SK-N-SH (cell line): ENCODE measurements around the gene CCDC187. TPM values are rescaled to one million over a fixed set of nuclear protein-coding genes. Genes with fewer than 3 reads are reported as not detected.

Experiments
- CTCF ChIA-PET: fragments of 300-600, 350-600 bp; formaldehyde crosslinking; extraction: SDS; loops from one replicate; lab custom pipeline; 2021; lab: Yijun Ruan, JAX
- POLR2A ChIA-PET: fragments of 350-600 bp; sonication (Branson Sonifier 250); formaldehyde crosslinking; extraction: SDS; loops from one replicate; lab custom pipeline; 2020; ENCODE audit warnings: antibody characterized with exemption, inconsistent platforms; lab: Yijun Ruan, JAX
- DNase-seq: peaks from one replicate; pipeline ENCODE4 v3.0.0; 2012
- H2AFZ ChIP-seq: fragments of 200-600 bp; sonication (generic); 2 replicates; pipeline ENCODE4 v1.8.1; 2016; ENCODE audit warnings: antibody characterized with exemption, mild to moderate bottlenecking, low read depth
- H3F3A ChIP-seq: fragments of 200-600 bp; sonication (generic); replicated peaks from 2 replicates; pipeline ENCODE3; 2016; ENCODE audit warnings: antibody characterized with exemption, mild to moderate bottlenecking; ENCODE audit not compliant: insufficient read depth
- H3K27ac ChIP-seq, 2 experiments: fragments of 200-500 bp in 1 of 2; fragments of 200-600 bp in 1 of 2; sonication (Bioruptor generic) in 1 of 2; sonication (generic), shearing (Covaris generic) in 1 of 2; 2 replicates each; pipeline versions ENCODE4 v1.5.1 to v1.6.1; 2014 to 2016; ENCODE audit warnings: low read depth in 2 of 2, inconsistent platforms in 1 of 2, low read length in 1 of 2, mild to moderate bottlenecking in 1 of 2, mixed read lengths in 1 of 2
- H3K27me3 ChIP-seq: fragments of 200-600 bp; sonication (generic), shearing (Covaris generic); 2 replicates; pipeline ENCODE4 v1.6.1; 2016; ENCODE audit warnings: mixed run types; ENCODE audit not compliant: insufficient read depth
- H3K36me3 ChIP-seq, 2 experiments: fragments of 200-500 bp in 1 of 2; fragments of 200-600 bp in 1 of 2; sonication (Bioruptor generic) in 1 of 2; sonication (generic) in 1 of 2; replicated peaks in 1 of 2; 2 replicates each; pipeline versions ENCODE3 to v1.5.1; 2014 to 2016; ENCODE audit warnings: low read length in 1 of 2, mild to moderate bottlenecking in 1 of 2; ENCODE audit not compliant: insufficient read depth in 2 of 2, control insufficient read depth in 1 of 2
- H3K4me1 ChIP-seq, 2 experiments: fragments of 200-500 bp in 1 of 2; fragments of 200-600 bp in 1 of 2; sonication (Bioruptor generic) in 1 of 2; sonication (generic), shearing (Covaris generic) in 1 of 2; 2 replicates each; pipeline versions ENCODE4 v1.5.1 to v1.6.1; 2014 to 2016; ENCODE audit warnings: low read depth in 1 of 2, low read length in 1 of 2, mixed run types in 1 of 2; ENCODE audit not compliant: insufficient read depth in 2 of 2, control insufficient read depth in 1 of 2
- H3K4me2 ChIP-seq: fragments of 200-600 bp; sonication (generic), shearing (Covaris generic); 2 replicates; pipeline ENCODE4 v1.6.1; 2017; ENCODE audit warnings: mixed run types
- H3K4me3 ChIP-seq, 2 experiments: fragments of 200-500 bp in 1 of 2; fragments of 200-600 bp in 1 of 2; sonication (Bioruptor generic) in 1 of 2; sonication (generic), shearing (Covaris generic) in 1 of 2; 2 replicates each; pipeline versions ENCODE4 v1.5.1 to v1.8.1; 2014 to 2016; ENCODE audit warnings: low read depth in 2 of 2, inconsistent platforms in 1 of 2, low read length in 1 of 2, mild to moderate bottlenecking in 1 of 2, mixed read lengths in 1 of 2, moderate library complexity in 1 of 2
- H3K79me2 ChIP-seq: fragments of 200-600 bp; sonication (generic); 2 replicates; pipeline ENCODE4 v1.8.1; 2017; ENCODE audit warnings: mild to moderate bottlenecking; ENCODE audit not compliant: insufficient read depth
- H3K9ac ChIP-seq: fragments of 200-600 bp; sonication (generic); 2 replicates; pipeline ENCODE4 v1.6.1; 2017; ENCODE audit warnings: mixed run types
- H3K9me2 ChIP-seq: fragments of 200-600 bp; sonication (generic); 2 replicates; pipeline ENCODE4 v1.6.1; 2017; ENCODE audit warnings: mixed run types
- H3K9me3 ChIP-seq: fragments of 200-600 bp; sonication (generic); 2 replicates; pipeline ENCODE4 v1.6.1; 2017; ENCODE audit warnings: mixed run types, mild to moderate bottlenecking, moderate library complexity
- H4K20me1 ChIP-seq: fragments of 200-600 bp; sonication (generic); 2 replicates; pipeline ENCODE4 v1.6.1; 2017; ENCODE audit warnings: mild to moderate bottlenecking, mixed run types; ENCODE audit not compliant: insufficient read depth
- ELF1 ChIP-seq: IDR thresholded peaks from 2 replicates; pipeline ENCODE4 v1.4.0; 2012
- EZH2phosphoT487 ChIP-seq: fragments of 200-600 bp; sonication (generic); IDR thresholded peaks from 2 replicates; pipeline ENCODE4 v1.6.1; 2017; ENCODE audit warnings: low read depth, mixed run types, mild to moderate bottlenecking, antibody characterized with exemption, moderate library complexity, borderline replicate concordance
- FOSL2 ChIP-seq: IDR thresholded peaks from 2 replicates; pipeline ENCODE4 v1.4.0; 2012; ENCODE audit warnings: low read depth, mild to moderate bottlenecking, moderate library complexity, borderline replicate concordance
- FOXJ3 ChIP-seq: sonication (generic); formaldehyde crosslinking; IDR thresholded peaks from 2 replicates; pipeline ENCODE4 v1.5.1; 2020; ENCODE audit warnings: mild to moderate bottlenecking, missing genetic modification reagents
- FOXM1 ChIP-seq: IDR thresholded peaks from 2 replicates; pipeline ENCODE4 v1.4.0; 2012; ENCODE audit warnings: low read depth, mild to moderate bottlenecking
- GATA2 ChIP-seq: sonication (generic); formaldehyde crosslinking; IDR thresholded peaks from 2 replicates; pipeline ENCODE4 v1.5.0; 2020; ENCODE audit warnings: mild to moderate bottlenecking, missing genetic modification reagents
- JUND ChIP-seq: IDR thresholded peaks from 2 replicates; pipeline ENCODE4 v1.4.0; 2012
- MEF2A ChIP-seq: IDR thresholded peaks from 2 replicates; pipeline ENCODE4 v1.4.0; 2012; ENCODE audit warnings: low read depth, borderline replicate concordance
- MXI1 ChIP-seq: IDR thresholded peaks from 2 replicates; pipeline ENCODE4 v1.6.1; 2012; ENCODE audit warnings: mild to moderate bottlenecking, low read depth, low read length, improper control_type of control experiment
- NFIC ChIP-seq: IDR thresholded peaks from 2 replicates; pipeline ENCODE4 v1.4.0; 2012; ENCODE audit warnings: borderline replicate concordance
- NRF1 ChIP-seq: IDR thresholded peaks from 2 replicates; pipeline ENCODE4 v1.6.1; 2012; ENCODE audit warnings: low read depth, mild to moderate bottlenecking, low read length
- RCOR1 ChIP-seq: fragments of 150-350 bp; IDR thresholded peaks from 2 replicates; pipeline ENCODE4 v1.6.1; 2017; ENCODE audit warnings: antibody characterized with exemption, low read length
- RXRA ChIP-seq: IDR thresholded peaks from 2 replicates; pipeline ENCODE4 v1.4.0; 2012; ENCODE audit warnings: low read depth, mild to moderate bottlenecking, borderline replicate concordance
- TAF1 ChIP-seq: IDR thresholded peaks from 2 replicates; pipeline ENCODE4 v1.6.1; 2012; ENCODE audit warnings: low read depth, mild to moderate bottlenecking, low read length, moderate library complexity, borderline replicate concordance
- TCF12 ChIP-seq: IDR thresholded peaks from 2 replicates; pipeline ENCODE4 v1.4.0; 2012
- USF1 ChIP-seq: IDR thresholded peaks from 2 replicates; pipeline ENCODE4 v1.4.0; 2012; ENCODE audit warnings: low read depth, borderline replicate concordance
- USF2 ChIP-seq: fragments of 150-350 bp; IDR thresholded peaks from 2 replicates; pipeline ENCODE4 v1.6.1; 2017; ENCODE audit warnings: antibody characterized with exemption, low read length, low read depth, borderline replicate concordance
- YY1 ChIP-seq: IDR thresholded peaks from 2 replicates; pipeline ENCODE4 v1.4.0; 2012; ENCODE audit warnings: low read depth, mild to moderate bottlenecking
- WGBS: methylation state at CpG from one replicate; pipeline ENCODE4 v1.1.6; 2017; ENCODE audit warnings: low lambda C conversion rate; 5-methylcytosine and 5-hydroxymethylcytosine counted together
- polyA plus RNA-seq, 3 experiments: library from polyadenylated mRNA; depleted of rRNA; stranded (reverse); fragments of >200 nt; gene quantifications; 2 replicates each; pipeline ENCODE4 v1.2.3, GENCODE V29; 2012
- TF ChIP-seq, protein P1 (sequence below): IDR thresholded peaks from 2 replicates; pipeline ENCODE4 v1.4.0; 2012; ENCODE audit warnings: low read depth
- TF ChIP-seq, protein P2 (sequence below): IDR thresholded peaks from 2 replicates; pipeline ENCODE4 v1.4.0; 2012; ENCODE audit warnings: low read depth, borderline replicate concordance

CCDC187 gene
- polyA plus RNA-seq, 1 of the 3 experiments (the other 2 are of a cell fraction): not detected

GRCh38 chr9:136210276-136210675 is 93.6 kb downstream of the CCDC187 start (continued):
- TF ChIP-seq GATA2 (CRISPR knock-in tag) (no peak), MXI1 (no peak), RCOR1 (no peak), YY1 (no peak), USF1 (no peak)

DNA sequence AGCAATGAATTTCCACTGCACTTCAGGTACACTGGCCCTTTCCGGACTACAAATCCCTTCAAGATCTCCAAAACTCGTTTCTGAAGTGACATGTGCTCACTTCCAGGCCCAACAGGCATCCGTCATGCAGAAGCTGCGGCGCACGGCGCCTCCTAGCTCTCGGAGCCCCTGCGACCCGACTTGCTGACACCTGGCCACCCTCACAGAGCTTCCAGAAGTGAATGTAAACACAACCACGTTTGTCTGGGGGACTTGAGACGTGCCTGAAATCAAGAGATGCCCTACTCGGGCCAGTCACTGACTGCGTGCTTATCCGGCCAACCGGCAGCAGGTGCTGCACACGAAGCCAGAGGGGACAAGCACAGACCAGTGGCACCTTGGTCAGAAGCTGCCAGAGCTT is 94.1 kb downstream of the CCDC187 start:
- H3K36me3 ChIP-seq: peaks cover under 1 to 26% of the 10 kb centered on the region in 2 experiments
- WGBS: 86% methylated on average over 12 of the region's 17 CpGs
- H3F3A ChIP-seq: no peaks in the 10 kb centered on the region
- ChIA-PET CTCF (interaction anchor here (0.9 to 4.8 kb wide), 3 partner anchors 10 to 74 kb away, joined by 3 to 32 read pairs (median 5); no protein-coding TSS in a partner anchor), POLR2A (no interaction called here)
- H3K9me2 ChIP-seq: no peaks in the 10 kb centered on the region
- H4K20me1 ChIP-seq: peaks cover 15% of the 10 kb centered on the region; the same call in 1 of the 2 replicates
- no peak overlapping the region for H3K4me2 ChIP-seq
- no peaks in the 10 kb centered on the region for H3K27me3 ChIP-seq
- H3K27ac ChIP-seq: no peak overlapping the region
- no peaks in the 10 kb centered on the region for H3K9me3 ChIP-seq
- no peak for DNase-seq
- TF ChIP-seq FOXJ3 (no peak), FOSL2 (no peak), MXI1 (no peak)
- no peaks in the 10 kb centered on the region for H3K79me2 ChIP-seq
- H3K9ac ChIP-seq: no peak overlapping the region
- H3K4me3 ChIP-seq: no peak overlapping the region
- H2AFZ ChIP-seq: no peak overlapping the region
- peaks cover 0 to 9% of the 10 kb centered on the region in 2 experiments; a peak in 1 of 4 replicates for H3K4me1 ChIP-seq

DNA sequence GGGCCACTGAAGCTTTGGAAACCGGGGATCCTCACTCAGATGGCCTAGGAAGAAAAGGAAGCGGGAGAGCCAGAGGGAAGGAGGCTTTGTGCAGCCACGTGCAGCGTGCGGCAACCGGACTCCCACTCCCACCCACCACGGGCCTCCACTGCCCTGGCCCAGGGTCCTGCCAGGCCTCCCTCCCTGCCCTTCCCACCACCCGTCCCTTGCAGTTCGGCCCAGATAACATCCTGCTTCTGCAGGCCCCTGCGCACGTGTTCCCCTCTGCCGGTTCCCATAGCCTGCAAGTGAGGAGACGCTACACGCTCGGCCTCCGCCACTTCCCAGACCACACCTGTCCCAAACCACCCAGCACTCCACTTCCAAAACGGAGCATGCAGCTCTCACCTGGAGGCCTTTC is 94.7 kb downstream of the CCDC187 start:
- DNase-seq: no peak
- no peak overlapping the region for H3K4me3 ChIP-seq
- H3K36me3 ChIP-seq: peaks cover 0 to 20% of the 10 kb centered on the region in 2 experiments
- H3K9me3 ChIP-seq: no peaks in the 10 kb centered on the region
- no peak overlapping the region for H3K4me2 ChIP-seq
- H3F3A ChIP-seq: no peaks in the 10 kb centered on the region
- no peak overlapping the region for H3K9ac ChIP-seq
- POLR2A ChIA-PET: no interaction called here
- CTCF ChIA-PET: interaction anchor here (0.9 to 4.8 kb wide), 4 partner anchors 10 to 74 kb away, joined by 3 to 32 read pairs (median 10); no protein-coding TSS in a partner anchor
- H3K79me2 ChIP-seq: no peaks in the 10 kb centered on the region
- H3K9me2 ChIP-seq: no peaks in the 10 kb centered on the region
- 95% methylated on average over 17 of the region's 17 CpGs for WGBS
- H3K4me1 ChIP-seq: peaks cover 0 to 9% of the 10 kb centered on the region in 2 experiments; a peak in 1 of 4 replicates
- H3K27me3 ChIP-seq: no peaks in the 10 kb centered on the region
- TF ChIP-seq EZH2phosphoT487 (no peak), RCOR1 (no peak), RXRA (no peak), JUND (no peak), NRF1 (no peak), TAF1 (no peak), USF2 (no peak), ELF1 (no peak), MEF2A (no peak), NFIC (no peak), YY1 (no peak), FOXM1 (no peak), FOSL2 (no peak), GATA2 (CRISPR knock-in tag) (no peak), TCF12 (no peak)
- TF ChIP-seq, protein P1, sequence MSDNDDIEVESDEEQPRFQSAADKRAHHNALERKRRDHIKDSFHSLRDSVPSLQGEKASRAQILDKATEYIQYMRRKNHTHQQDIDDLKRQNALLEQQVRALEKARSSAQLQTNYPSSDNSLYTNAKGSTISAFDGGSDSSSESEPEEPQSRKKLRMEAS: no peak
- TF ChIP-seq, protein P2, sequence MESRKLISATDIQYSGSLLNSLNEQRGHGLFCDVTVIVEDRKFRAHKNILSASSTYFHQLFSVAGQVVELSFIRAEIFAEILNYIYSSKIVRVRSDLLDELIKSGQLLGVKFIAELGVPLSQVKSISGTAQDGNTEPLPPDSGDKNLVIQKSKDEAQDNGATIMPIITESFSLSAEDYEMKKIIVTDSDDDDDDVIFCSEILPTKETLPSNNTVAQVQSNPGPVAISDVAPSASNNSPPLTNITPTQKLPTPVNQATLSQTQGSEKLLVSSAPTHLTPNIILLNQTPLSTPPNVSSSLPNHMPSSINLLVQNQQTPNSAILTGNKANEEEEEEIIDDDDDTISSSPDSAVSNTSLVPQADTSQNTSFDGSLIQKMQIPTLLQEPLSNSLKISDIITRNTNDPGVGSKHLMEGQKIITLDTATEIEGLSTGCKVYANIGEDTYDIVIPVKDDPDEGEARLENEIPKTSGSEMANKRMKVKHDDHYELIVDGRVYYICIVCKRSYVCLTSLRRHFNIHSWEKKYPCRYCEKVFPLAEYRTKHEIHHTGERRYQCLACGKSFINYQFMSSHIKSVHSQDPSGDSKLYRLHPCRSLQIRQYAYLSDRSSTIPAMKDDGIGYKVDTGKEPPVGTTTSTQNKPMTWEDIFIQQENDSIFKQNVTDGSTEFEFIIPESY: no peak
- TF ChIP-seq, all 33 proteins: peak for 0
- Histone ChIP-seq H2AFZ (no peak overlapping the region), H3K27ac (no peak overlapping the region), H4K20me1 (peaks cover 17% of the 10 kb centered on the region)
